Fibroblast of lung (primary cell): ENCODE results near the gene COL18A1. TPM values are rescaled to one million over a fixed set of nuclear protein-coding genes. Genes with fewer than 3 reads are reported as not detected.

Experiments
- DNase-seq, 2 donors: peaks; one replicate each; pipeline versions ENCODE4 v3.0.0 to v3.0.0-alpha.2; 2010; ENCODE audit warnings: low read depth in 2 of 2
- H2AFZ ChIP-seq: 2 replicates; pipeline ENCODE4 v1.5.1; 2012; ENCODE audit warnings: low read length, control low read depth, inconsistent platforms
- H3K27ac ChIP-seq: 2 replicates; pipeline ENCODE4 v1.5.1; 2011; ENCODE audit warnings: low read length, control low read depth; ENCODE audit not compliant: insufficient read depth
- H3K27me3 ChIP-seq: 2 replicates; pipeline ENCODE4 v1.5.1; 2011; ENCODE audit warnings: mild to moderate bottlenecking, low read length; ENCODE audit not compliant: control insufficient read depth, insufficient read depth
- H3K36me3 ChIP-seq: 2 replicates; pipeline ENCODE4 v1.5.1; 2011; ENCODE audit warnings: low read length; ENCODE audit not compliant: control insufficient read depth, insufficient read depth
- H3K4me1 ChIP-seq: 2 replicates; pipeline ENCODE4 v1.5.1; 2011; ENCODE audit warnings: low read length; ENCODE audit not compliant: control insufficient read depth, insufficient read depth; ENCODE audit errors: extremely low read depth
- H3K4me2 ChIP-seq: 2 replicates; pipeline ENCODE4 v1.5.1; 2011; ENCODE audit warnings: low read length, control low read depth; ENCODE audit not compliant: insufficient read depth; ENCODE audit errors: extremely low read depth
- H3K4me3 ChIP-seq, 4 experiments: fragments of 200-600 bp in 1 of 4; sonication (generic) in 1 of 4; replicated peaks in 1 of 4; 2 replicates each; pipeline ENCODE4 v1.5.1; 2011 to 2016; ENCODE audit warnings: low read length in 4 of 4, low read depth in 3 of 4, mild to moderate bottlenecking in 3 of 4, control low read depth in 2 of 4, inconsistent platforms in 1 of 4, mixed read lengths in 1 of 4; ENCODE audit not compliant: insufficient read depth in 1 of 4; ENCODE audit errors: control extremely low read depth in 1 of 4
- H3K79me2 ChIP-seq: 2 replicates; pipeline ENCODE4 v1.5.1; 2012; ENCODE audit warnings: mild to moderate bottlenecking, low read length, inconsistent platforms; ENCODE audit not compliant: control insufficient read depth, insufficient read depth
- H3K9ac ChIP-seq: 2 replicates; pipeline ENCODE4 v1.5.1; 2011; ENCODE audit warnings: mild to moderate bottlenecking, low read length, control low read depth; ENCODE audit not compliant: insufficient read depth
- H3K9me3 ChIP-seq: 2 replicates; pipeline ENCODE4 v1.5.1; 2012; ENCODE audit warnings: low read depth, low read length; ENCODE audit not compliant: control insufficient read depth, insufficient read depth
- H4K20me1 ChIP-seq: 2 replicates; pipeline ENCODE4 v1.5.1; 2011; ENCODE audit warnings: low read length; ENCODE audit not compliant: control insufficient read depth, insufficient read depth; ENCODE audit errors: extremely low read depth
- EZH2 ChIP-seq: IDR thresholded peaks from 2 replicates; pipeline ENCODE4 v1.5.1; 2012; ENCODE audit warnings: low read length, control low read depth, mild to moderate bottlenecking; ENCODE audit errors: missing control alignments
- polyA plus RNA-seq, 2 donors: library from polyadenylated mRNA; depleted of rRNA in 1 of 2; stranded (reverse) in 1 of 2; unstranded in 1 of 2; fragments of >200 nt; gene quantifications; 2 replicates each; pipeline ENCODE4 v1.2.1, GENCODE V29; 2011 to 2012; ENCODE audit warnings: missing spikeins in 1 of 2
- total RNA-seq: library from RNA; depleted of rRNA; stranded (reverse); fragments of >200 nt; gene quantifications from 2 replicates; pipeline ENCODE4 v1.2.1, GENCODE V29; 2014
- TF ChIP-seq, protein P1 (sequence below), 2 donors: IDR thresholded peaks in 1 of 2; conservative IDR thresholded peaks in 1 of 2; 1 replicate in 1 of 2; 2 replicates in 1 of 2; pipeline ENCODE4 v1.5.1; 2011 to 2012; ENCODE audit warnings: low read length in 2 of 2, control low read depth in 1 of 2, inconsistent platforms in 1 of 2, low read depth in 1 of 2, mild to moderate bottlenecking in 1 of 2

Gene COL18A1
- total and polyA plus RNA-seq, 2 donors (not counting 1 experiment from before 2014, with no cell fraction given), result 24.3 to 38.8 TPM

DNA sequence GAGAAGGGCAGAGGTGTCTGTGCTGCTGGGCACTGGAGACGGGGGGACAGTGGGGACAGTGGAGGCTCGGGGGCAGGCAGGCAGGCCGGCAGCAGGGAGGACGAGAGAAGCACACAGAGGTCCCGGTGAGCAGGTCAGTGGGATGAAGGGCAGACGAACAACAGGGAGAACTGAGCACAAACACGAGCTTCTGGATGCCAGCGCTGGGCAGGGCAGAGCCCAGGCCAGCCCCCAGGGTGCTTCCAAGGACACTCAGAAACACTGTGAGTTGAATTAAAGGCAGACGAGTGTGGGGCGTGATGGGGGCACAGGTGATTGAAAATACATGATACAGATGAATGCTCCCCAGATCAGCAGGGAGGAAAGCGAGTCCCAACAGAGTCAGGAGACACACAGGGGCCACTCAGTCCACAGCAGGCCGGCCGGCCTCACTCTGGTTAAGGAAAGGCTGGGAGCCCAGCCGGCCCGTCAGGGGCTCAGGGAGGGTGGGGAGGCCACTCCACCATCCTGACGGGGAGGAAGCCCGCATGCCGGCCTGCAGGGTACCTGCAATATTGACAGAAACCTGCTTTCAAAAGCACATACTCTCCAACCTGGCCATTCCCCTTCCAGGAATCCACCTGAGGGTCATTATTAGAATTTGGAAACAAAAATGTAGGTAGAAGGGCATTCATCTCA, 123.2 kb downstream of the COL18A1 start:
- Histone ChIP-seq H3K9ac (no peak overlapping the region), H4K20me1 (no peaks in the 10 kb centered on the region), H3K4me1 (no peaks in the 10 kb centered on the region), H3K4me2 (no peak overlapping the region), H3K79me2 (no peaks in the 10 kb centered on the region), H3K36me3 (peaks cover 19% of the 10 kb centered on the region), H3K4me3 (no peak overlapping the region), H2AFZ (no peak overlapping the region), H3K9me3 (no peaks in the 10 kb centered on the region), H3K27ac (no peak overlapping the region), H3K27me3 (no peaks in the 10 kb centered on the region)
- TF ChIP-seq EZH2, result no peak
- TF ChIP-seq, protein P1, sequence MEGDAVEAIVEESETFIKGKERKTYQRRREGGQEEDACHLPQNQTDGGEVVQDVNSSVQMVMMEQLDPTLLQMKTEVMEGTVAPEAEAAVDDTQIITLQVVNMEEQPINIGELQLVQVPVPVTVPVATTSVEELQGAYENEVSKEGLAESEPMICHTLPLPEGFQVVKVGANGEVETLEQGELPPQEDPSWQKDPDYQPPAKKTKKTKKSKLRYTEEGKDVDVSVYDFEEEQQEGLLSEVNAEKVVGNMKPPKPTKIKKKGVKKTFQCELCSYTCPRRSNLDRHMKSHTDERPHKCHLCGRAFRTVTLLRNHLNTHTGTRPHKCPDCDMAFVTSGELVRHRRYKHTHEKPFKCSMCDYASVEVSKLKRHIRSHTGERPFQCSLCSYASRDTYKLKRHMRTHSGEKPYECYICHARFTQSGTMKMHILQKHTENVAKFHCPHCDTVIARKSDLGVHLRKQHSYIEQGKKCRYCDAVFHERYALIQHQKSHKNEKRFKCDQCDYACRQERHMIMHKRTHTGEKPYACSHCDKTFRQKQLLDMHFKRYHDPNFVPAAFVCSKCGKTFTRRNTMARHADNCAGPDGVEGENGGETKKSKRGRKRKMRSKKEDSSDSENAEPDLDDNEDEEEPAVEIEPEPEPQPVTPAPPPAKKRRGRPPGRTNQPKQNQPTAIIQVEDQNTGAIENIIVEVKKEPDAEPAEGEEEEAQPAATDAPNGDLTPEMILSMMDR (conservative IDR thresholded peaks at IDR 0.05 in 1 of 2, IDR thresholded peaks at IDR 0.05 in 1 of 2; ENCODE audit: low read depth in 1 of 2, low read length in 2 of 2), result no peak
- no peak for DNase-seq

DNA sequence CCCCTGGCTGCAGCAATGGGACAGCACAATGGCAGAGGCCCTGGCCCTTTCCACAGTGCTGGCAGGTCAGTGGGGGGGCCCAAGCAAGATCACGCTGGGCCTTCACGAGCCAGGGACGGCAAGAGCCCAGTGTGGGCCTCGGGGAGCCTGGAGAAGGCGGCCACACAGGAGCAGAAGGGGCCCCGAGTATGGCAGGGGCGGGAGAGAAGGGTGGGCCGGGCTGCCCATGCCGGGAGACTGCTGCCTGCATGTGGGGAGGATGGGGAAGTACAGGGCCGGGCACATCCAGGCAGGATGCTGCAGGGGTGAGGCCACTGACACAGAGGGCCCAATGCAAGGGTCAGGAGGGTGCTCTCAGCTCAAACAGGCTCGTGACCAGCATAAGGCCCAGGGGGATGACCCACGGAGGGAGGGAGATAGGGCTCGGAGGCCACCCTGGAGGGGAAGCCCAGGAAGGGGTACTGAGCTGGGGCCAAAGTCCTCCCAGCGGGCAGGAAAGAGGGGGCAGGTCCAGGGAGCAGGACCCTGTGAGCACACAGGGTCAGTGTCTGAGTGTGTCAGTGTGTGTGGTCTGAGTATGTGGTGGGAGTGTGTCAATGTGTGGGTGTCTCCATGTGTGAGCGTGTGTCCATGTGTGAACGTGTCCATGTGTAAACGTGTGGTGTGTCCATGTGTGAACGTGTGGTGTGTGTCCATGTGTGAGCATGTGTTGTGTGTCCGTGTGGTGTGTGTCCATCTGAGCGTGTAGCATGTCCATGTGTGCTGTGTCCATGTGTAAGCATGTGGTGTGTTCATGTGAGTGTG, 124.2 kb downstream of the COL18A1 start:
- Histone ChIP-seq H3K4me2 (no peak overlapping the region), H3K36me3 (peaks cover 16% of the 10 kb centered on the region), H2AFZ (no peak overlapping the region), H3K79me2 (no peaks in the 10 kb centered on the region), H3K27me3 (no peaks in the 10 kb centered on the region), H3K9ac (no peak overlapping the region), H3K9me3 (no peaks in the 10 kb centered on the region), H4K20me1 (no peaks in the 10 kb centered on the region), H3K4me3 (no peak overlapping the region), H3K4me1 (no peaks in the 10 kb centered on the region), H3K27ac (no peak overlapping the region)
- DNase-seq, result no peak
- TF ChIP-seq, protein P1 (conservative IDR thresholded peaks at IDR 0.05 in 1 of 2, IDR thresholded peaks at IDR 0.05 in 1 of 2; ENCODE audit: low read depth in 1 of 2, low read length in 2 of 2), result no peak
- TF ChIP-seq EZH2, result no peak

DNA sequence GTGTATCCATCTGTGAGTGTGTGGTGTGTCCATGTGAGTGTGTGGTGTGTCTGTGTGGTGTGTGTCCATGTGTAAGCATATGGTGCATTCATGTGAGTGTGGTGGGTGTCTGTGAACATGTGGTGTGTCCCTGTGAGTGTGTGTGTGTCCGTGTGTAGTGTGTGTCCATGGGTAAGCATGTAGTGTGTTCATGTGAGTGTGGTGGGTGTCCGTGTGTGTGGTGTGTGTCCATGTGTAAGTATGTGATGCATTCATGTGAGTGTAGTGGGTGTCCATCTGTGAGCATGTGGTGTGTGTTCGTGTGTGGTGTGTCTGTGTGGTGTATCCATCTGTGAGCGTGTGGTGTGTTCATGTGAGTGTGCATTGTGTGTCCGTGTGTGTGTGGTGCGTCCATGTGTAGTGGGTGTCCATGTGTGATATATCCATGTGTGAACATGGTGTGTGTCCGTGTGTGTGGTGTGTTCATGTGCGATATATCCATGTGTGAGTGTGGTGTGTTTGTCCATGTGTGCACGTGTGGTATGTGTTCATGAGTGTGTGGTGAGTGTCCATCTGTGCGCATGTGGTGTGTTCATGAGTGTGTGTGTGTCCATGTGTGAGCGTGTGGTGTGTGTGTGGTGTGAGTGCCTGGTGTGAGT, 124.9 kb downstream of the COL18A1 start:
- no peaks in the 10 kb centered on the region for H3K4me1 ChIP-seq
- H3K4me2 ChIP-seq, result no peak overlapping the region
- no peaks in the 10 kb centered on the region for H3K9me3 ChIP-seq
- H2AFZ ChIP-seq, result no peak overlapping the region
- H3K27ac ChIP-seq, result no peak overlapping the region
- peaks cover 14% of the 10 kb centered on the region for H3K36me3 ChIP-seq
- DNase-seq, result no peak
- no peaks in the 10 kb centered on the region for H3K79me2 ChIP-seq
- no peak overlapping the region for H3K9ac ChIP-seq
- H3K27me3 ChIP-seq, result no peaks in the 10 kb centered on the region
- no peak overlapping the region for H3K4me3 ChIP-seq
- TF ChIP-seq EZH2, result no peak
- TF ChIP-seq, protein P1 (conservative IDR thresholded peaks at IDR 0.05 in 1 of 2, IDR thresholded peaks at IDR 0.05 in 1 of 2; ENCODE audit: low read depth in 1 of 2, low read length in 2 of 2), result no peak
- H4K20me1 ChIP-seq, result no peaks in the 10 kb centered on the region
